HG03064 (cell line): ENCODE results near the gene EXOC4.

Experiments used
- ATAC-seq: cut with Tn5 transposase; IDR thresholded peaks from one replicate; pipeline ENCODE4 v1.9.1; 2021; ENCODE audit warnings: low read depth; ENCODE audit not compliant: unreplicated experiment

EXOC4 gene

DNA sequence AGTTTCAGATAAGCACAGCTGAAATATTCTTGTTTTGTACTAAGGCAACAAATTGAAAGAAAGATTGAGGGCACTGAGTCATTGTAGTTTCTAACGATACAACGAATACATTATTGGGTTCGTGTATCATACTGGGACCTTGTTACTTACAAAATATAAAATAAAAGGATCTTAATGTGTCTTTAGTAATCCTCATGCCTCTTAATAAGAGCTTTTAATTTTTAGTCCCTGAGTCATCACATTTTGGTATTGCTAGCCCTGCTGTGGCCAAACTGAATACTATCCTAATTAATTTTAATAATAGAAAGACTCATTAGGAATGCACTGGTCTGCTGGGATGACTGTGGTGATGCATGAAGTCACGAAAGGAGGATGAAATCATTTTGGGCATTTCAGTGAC is 309.7 kb downstream of the EXOC4 start:
- ATAC-seq = no peak

GRCh38 chr7:133563251-133563650 is 310.4 kb downstream of the EXOC4 start:
- ATAC-seq = no peak

DNA sequence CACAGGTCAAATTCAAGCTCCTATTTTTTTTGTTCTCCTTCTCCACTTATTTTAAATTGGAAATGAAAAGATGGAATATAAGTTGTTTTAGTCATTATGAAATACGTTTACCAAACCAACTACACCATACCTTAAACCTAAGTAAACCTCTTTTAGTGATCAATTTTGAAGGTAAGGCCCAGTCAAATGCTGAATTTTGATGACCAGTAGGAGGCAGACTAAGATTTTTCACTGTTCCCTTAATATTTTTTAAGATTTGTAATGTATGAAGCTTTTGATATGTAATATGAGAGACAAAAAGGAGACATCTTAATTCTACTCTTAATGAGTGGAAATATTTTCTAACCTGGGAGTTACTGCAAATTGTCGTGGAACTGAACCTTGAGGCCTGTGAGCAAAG is 311.6 kb downstream of the EXOC4 start:
- no peak for ATAC-seq

GRCh38 chr7:133568544-133568943 is 315.7 kb downstream of the EXOC4 start:
- ATAC-seq = no peak

DNA sequence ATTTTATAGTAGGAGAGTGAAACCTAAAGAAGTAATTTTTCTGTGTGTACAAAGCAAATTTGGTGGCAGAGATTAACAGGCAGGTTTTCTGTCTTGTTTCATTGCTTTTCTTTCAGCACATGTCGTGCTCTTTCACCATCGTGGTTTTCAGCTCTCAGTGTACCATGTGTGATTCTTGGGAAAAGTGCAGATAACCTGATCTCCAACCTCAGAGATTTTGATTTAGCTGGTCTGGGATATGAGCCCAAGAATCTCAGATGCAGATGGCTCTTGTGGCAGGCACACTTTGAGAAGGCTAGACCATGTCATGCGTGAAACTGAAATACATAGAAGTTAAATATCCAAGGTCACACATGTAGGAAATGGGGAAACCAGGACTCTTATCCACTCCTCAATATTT is 317.4 kb downstream of the EXOC4 start:
- ATAC-seq = no peak

- no peak for ATAC-seq
Measured at GRCh38 chr7:133571076-133571475, 318.2 kb downstream of the EXOC4 start.

- ATAC-seq = no peak
Measured at GRCh38 chr7:133572087-133572486, 319.2 kb downstream of the EXOC4 start.

DNA sequence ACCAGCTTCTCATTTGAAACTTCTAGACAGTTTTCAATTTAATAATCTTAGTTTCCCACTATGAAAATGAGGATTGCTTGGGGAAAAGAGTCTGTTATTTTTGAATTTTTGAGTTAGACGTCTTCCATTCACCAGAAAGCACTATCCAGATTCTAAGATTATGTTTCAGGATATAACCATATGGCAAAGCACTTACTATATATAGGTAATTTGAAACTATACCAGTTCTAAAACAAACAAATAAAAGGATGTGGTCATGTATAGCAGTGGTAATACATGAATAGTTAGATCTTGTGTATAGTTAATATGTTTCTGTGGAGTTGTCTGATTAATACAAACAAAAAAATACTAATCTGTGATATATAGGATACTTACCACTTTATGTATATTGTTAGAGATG is 320.0 kb downstream of the EXOC4 start:
- ATAC-seq = no peak

DNA sequence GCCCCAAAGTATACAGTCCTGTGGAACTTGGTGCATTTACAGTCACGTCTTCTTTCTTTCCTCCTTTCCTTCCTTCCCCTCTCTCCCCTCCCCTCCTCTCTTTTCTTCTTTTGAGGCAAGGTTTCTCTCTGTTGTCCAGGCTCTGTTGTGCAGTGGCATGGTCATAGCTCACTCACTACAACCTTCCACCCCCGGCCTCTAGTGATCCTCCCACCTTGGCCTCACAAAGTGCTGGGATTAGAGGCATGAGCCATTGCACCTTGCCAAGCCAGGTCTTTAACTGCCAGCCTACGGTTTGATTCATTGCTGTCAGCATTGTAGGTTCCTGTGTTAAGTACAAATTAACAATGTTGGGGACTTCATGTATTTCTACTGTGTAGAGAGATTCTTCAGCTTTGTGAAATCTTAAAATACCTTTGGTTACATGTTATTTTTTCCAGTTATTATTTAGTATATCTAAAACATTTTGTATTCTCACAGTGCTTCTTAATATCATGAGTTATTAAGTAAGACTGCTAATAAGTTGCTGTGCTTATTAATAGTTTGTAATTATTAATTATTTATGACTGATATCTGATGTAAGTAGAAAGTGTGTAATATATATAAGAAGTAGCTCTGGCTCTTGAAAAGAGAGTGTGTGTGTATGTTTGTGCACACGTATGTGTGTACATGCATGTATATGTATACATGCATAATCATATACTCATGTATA is 320.8 kb downstream of the EXOC4 start:
- ATAC-seq = no peak

DNA sequence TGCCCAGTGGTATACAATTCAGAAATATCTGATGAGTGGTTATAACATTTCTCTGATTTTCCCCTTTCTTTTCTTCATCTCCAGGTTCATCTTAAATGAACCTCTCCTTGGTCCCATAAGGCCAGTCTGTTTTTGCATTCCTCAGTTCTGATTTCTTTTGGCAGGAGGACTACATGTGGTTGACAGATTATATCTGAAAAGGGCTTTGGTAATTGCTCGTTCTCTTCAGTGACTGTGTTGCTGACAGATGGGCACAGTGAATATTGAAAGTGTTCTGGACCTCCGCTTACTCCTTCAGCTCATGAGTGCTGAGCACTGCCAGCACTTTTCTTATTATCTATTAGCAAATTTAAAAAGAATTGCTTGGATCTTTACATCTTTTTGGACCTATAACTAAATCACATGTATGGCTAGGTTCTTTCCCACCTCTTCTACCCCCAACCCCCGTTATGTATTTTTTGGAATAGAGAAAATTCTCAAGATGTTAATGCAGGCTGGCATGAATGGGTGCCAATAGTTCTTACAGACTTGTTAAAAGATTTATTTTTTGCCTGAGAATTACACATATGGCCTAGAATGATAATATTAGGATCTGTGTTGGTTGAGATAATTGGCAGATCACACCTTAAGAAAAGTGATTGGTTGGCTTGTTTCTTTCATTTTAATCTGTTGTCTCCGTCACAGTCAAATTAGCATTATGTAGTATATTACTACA is 323.0 kb downstream of the EXOC4 start:
- no peak for ATAC-seq

GRCh38 chr7:133576612-133577168 is 323.8 kb downstream of the EXOC4 start:
- ATAC-seq = no peak

DNA sequence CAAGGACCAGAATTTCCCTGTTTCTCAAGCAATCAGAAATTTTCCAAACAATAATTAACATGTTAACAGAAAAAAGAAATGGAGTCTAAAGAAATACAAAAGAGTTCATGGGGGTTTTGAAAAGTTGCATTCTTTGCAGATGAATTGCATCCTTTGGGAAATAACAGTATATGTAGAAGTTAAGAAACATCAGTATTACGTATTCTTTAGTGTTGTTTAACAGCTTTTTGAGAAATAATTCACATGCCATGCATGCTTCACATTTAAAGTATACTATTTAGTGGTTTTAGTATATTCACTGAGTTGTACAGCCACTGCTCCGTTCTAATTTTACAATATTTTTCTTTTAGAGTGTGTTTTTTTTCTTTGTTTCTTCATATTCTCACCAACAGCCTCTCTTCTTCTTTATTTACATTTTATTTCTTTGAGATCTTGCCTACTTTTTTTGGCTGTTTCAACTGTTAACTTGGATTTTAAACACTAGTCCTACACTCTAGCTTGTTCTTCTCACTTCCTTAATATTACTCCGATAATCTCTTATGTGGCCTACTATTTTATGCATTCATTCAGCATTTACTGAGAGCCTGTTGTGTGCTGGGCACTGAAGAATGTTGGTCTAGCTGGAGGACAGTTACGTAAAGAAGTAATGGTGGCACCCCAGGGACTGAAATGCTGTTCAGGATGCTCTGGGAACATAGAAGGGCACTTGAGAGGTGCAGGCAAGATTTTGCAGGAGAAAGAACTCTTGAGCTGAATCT is 330.1 kb downstream of the EXOC4 start:
- no peak for ATAC-seq

DNA sequence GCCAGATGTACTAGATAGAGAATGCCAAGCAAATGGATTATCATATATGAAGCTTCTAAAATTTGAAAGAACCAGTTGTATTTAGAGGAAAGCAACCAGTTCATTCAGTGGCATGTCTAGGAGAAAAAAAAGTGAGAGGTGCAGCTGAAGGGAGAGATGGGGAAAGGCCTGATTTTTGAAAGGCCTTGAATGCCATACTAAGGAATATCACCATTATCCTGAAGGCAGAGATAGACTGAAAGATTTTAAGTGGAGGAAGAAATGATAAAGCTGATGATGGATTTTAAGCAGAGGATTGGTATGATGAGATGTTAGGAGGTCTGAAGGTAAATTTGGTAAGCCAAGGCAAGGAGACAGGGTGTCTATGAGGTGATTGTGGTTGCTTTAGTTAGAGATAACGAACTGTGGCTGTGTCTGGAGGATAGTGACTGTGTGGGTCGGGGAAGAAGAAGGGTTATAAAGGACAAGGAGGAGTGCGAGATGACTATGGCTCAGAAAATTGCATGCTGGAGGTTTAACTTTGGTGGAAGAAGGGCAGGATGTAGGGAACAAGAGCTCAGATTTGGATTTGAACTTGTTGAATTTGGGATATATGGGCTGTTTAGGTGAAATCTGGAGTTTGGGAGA is 330.8 kb downstream of the EXOC4 start:
- no peak for ATAC-seq

GRCh38 chr7:133584956-133585668 is 332.2 kb downstream of the EXOC4 start:
- ATAC-seq = no peak

GRCh38 chr7:133586253-133586652 is 333.4 kb downstream of the EXOC4 start:
- ATAC-seq = no peak

GRCh38 chr7:133587903-133588302 is 335.0 kb downstream of the EXOC4 start:
- no peak for ATAC-seq

GRCh38 chr7:133590795-133591194 is 337.9 kb downstream of the EXOC4 start:
- no peak for ATAC-seq

GRCh38 chr7:133591704-133592340 is 338.9 kb downstream of the EXOC4 start:
- ATAC-seq = no peak

DNA sequence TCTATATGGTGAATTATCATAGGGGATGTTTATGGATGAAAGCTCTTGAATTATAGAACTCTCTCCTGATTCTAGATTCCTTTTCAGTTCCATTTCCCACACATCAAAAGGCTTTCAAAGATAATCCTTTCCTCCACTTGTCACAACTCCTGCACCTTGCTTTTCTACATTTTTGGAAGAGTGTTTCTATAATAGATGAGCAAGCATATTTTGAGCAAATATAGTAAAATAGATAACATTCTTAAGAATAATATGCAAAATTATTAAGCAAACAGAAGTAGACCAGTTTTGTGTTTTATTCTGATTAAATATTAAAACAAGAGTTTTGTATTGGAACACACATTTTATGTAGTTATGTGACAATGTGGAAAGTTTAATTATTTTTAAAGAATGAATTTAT is 340.7 kb downstream of the EXOC4 start:
- no peak for ATAC-seq

- ATAC-seq = no peak
Measured at GRCh38 chr7:133601617-133602016, 348.7 kb downstream of the EXOC4 start.
